ENCODE measurements around the gene GVQW3.
"Not testable (repeated sequence)": the region's sequence is repeated elsewhere in the genome, so short reads cannot be mapped to it uniquely, and the experiment has no call there.

The GVQW3 gene

DNA sequence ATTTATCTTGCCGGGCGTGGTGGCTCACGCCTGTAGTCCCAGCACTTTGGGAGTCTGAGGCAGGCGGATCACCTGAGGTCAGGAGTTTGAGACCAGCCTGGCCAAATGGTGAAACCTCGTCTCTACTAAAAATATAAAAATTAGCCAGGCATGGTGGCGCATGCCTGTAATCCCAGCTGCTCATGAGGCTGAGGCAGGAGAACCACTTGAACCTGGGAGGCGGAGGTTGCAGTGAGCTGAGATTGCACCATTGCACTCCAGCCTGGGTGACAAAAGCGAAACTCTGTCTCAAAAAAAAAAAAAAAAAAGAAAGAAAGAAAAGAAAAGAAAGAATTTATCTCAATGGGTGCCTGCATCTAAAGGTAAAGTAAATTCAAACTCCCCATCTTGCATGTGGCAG lies 20.4 kb downstream of the GVQW3 start:
- TF ChIP-seq, protein P1, sequence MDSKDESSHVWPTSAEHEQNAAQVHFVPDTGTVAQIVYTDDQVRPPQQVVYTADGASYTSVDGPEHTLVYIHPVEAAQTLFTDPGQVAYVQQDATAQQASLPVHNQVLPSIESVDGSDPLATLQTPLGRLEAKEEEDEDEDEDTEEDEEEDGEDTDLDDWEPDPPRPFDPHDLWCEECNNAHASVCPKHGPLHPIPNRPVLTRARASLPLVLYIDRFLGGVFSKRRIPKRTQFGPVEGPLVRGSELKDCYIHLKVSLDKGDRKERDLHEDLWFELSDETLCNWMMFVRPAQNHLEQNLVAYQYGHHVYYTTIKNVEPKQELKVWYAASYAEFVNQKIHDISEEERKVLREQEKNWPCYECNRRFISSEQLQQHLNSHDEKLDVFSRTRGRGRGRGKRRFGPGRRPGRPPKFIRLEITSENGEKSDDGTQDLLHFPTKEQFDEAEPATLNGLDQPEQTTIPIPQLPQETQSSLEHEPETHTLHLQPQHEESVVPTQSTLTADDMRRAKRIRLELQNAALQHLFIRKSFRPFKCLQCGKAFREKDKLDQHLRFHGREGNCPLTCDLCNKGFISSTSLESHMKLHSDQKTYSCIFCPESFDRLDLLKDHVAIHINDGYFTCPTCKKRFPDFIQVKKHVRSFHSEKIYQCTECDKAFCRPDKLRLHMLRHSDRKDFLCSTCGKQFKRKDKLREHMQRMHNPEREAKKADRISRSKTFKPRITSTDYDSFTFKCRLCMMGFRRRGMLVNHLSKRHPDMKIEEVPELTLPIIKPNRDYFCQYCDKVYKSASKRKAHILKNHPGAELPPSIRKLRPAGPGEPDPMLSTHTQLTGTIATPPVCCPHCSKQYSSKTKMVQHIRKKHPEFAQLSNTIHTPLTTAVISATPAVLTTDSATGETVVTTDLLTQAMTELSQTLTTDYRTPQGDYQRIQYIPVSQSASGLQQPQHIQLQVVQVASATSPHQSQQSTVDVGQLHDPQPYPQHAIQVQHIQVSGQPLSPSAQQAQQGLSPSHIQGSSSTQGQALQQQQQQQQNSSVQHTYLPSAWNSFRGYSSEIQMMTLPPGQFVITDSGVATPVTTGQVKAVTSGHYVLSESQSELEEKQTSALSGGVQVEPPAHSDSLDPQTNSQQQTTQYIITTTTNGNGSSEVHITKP (tag by site-specific recombination; IDR thresholded peaks at IDR 0.05): peak; percentile 82
- H3K4me1 ChIP-seq (ENCODE audit: control insufficient read depth, insufficient read depth, low read length); POLR2A ChIA-PET; H3K27ac ChIP-seq (ENCODE audit: extremely low read depth, low read depth, low read length); H3K9me3 ChIP-seq (ENCODE audit: control insufficient read depth, insufficient read depth, low read depth, low read length); H3K36me3 ChIP-seq (ENCODE audit: control insufficient read depth in 2 of 2, insufficient read depth in 1 of 2, low read length in 2 of 2); H3K4me3 ChIP-seq (ENCODE audit: low read depth, low read length): not testable (repeated sequence)
- CTCF ChIA-PET: interaction anchor here (0.8 kb wide), 1 partner anchor 14 kb away, joined by 4 read pairs; no protein-coding TSS in a partner anchor

DNA sequence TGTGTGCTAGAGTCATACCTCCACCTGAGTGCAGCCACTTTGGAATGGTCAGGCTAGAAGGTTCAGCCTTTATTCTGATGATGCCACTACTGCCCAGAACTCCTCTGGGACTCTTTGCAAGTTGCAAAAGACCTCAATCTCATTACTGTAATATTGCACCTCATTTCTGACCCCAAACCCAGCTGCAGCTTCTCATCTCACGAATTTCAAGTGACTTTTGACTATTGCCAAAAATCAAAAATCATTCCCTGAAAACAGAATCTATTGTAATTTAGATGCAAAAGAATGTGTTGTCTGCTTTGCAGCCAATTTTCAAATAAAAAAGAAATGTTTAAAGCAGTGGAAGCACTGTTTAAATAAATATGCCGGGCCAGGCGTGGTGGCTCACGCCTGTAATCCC lies 25.2 kb downstream of the GVQW3 start:
- POLR2A ChIA-PET: no interaction called here
- Histone ChIP-seq H3K27ac (ENCODE audit: extremely low read depth, low read depth, low read length) (no peak overlapping the region), H3K9me3 (ENCODE audit: control insufficient read depth, insufficient read depth, low read depth, low read length) (no peaks in the 10 kb centered on the region), H3K36me3 (ENCODE audit: control insufficient read depth in 2 of 2, insufficient read depth in 1 of 2, low read length in 2 of 2) (no peaks in the 10 kb centered on the region), H3K4me1 (ENCODE audit: control insufficient read depth, insufficient read depth, low read length) (no peaks in the 10 kb centered on the region), H3K4me3 (ENCODE audit: low read depth, low read length) (no peak overlapping the region)
- CTCF ChIA-PET: no interaction called here
- TF ChIP-seq, protein P2, sequence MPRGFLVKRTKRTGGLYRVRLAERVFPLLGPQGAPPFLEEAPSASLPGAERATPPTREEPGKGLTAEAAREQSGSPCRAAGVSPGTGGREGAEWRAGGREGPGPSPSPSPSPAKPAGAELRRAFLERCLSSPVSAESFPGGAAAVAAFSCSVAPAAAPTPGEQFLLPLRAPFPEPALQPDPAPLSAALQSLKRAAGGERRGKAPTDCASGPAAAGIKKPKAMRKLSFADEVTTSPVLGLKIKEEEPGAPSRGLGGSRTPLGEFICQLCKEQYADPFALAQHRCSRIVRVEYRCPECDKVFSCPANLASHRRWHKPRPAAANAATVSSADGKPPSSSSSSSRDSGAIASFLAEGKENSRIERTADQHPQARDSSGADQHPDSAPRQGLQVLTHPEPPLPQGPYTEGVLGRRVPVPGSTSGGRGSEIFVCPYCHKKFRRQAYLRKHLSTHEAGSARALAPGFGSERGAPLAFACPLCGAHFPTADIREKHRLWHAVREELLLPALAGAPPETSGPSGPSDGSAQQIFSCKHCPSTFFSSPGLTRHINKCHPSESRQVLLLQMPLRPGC (tag by site-specific recombination; IDR thresholded peaks at IDR 0.05): no peak
- TF ChIP-seq, protein P3, sequence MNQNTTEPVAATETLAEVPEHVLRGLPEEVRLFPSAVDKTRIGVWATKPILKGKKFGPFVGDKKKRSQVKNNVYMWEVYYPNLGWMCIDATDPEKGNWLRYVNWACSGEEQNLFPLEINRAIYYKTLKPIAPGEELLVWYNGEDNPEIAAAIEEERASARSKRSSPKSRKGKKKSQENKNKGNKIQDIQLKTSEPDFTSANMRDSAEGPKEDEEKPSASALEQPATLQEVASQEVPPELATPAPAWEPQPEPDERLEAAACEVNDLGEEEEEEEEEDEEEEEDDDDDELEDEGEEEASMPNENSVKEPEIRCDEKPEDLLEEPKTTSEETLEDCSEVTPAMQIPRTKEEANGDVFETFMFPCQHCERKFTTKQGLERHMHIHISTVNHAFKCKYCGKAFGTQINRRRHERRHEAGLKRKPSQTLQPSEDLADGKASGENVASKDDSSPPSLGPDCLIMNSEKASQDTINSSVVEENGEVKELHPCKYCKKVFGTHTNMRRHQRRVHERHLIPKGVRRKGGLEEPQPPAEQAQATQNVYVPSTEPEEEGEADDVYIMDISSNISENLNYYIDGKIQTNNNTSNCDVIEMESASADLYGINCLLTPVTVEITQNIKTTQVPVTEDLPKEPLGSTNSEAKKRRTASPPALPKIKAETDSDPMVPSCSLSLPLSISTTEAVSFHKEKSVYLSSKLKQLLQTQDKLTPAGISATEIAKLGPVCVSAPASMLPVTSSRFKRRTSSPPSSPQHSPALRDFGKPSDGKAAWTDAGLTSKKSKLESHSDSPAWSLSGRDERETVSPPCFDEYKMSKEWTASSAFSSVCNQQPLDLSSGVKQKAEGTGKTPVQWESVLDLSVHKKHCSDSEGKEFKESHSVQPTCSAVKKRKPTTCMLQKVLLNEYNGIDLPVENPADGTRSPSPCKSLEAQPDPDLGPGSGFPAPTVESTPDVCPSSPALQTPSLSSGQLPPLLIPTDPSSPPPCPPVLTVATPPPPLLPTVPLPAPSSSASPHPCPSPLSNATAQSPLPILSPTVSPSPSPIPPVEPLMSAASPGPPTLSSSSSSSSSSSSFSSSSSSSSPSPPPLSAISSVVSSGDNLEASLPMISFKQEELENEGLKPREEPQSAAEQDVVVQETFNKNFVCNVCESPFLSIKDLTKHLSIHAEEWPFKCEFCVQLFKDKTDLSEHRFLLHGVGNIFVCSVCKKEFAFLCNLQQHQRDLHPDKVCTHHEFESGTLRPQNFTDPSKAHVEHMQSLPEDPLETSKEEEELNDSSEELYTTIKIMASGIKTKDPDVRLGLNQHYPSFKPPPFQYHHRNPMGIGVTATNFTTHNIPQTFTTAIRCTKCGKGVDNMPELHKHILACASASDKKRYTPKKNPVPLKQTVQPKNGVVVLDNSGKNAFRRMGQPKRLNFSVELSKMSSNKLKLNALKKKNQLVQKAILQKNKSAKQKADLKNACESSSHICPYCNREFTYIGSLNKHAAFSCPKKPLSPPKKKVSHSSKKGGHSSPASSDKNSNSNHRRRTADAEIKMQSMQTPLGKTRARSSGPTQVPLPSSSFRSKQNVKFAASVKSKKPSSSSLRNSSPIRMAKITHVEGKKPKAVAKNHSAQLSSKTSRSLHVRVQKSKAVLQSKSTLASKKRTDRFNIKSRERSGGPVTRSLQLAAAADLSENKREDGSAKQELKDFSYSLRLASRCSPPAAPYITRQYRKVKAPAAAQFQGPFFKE (tag by site-specific recombination; IDR thresholded peaks at IDR 0.05; ENCODE audit: borderline replicate concordance): no peak
- no peak for TF ChIP-seq ZNF544 (tag by site-specific recombination; IDR thresholded peaks at IDR 0.05)
- no peak for TF ChIP-seq ZNF121 (tag by site-specific recombination; IDR thresholded peaks at IDR 0.05)
- no peak for TF ChIP-seq PRDM1 (tag by site-specific recombination; IDR thresholded peaks at IDR 0.05)
- TF ChIP-seq, protein P4, sequence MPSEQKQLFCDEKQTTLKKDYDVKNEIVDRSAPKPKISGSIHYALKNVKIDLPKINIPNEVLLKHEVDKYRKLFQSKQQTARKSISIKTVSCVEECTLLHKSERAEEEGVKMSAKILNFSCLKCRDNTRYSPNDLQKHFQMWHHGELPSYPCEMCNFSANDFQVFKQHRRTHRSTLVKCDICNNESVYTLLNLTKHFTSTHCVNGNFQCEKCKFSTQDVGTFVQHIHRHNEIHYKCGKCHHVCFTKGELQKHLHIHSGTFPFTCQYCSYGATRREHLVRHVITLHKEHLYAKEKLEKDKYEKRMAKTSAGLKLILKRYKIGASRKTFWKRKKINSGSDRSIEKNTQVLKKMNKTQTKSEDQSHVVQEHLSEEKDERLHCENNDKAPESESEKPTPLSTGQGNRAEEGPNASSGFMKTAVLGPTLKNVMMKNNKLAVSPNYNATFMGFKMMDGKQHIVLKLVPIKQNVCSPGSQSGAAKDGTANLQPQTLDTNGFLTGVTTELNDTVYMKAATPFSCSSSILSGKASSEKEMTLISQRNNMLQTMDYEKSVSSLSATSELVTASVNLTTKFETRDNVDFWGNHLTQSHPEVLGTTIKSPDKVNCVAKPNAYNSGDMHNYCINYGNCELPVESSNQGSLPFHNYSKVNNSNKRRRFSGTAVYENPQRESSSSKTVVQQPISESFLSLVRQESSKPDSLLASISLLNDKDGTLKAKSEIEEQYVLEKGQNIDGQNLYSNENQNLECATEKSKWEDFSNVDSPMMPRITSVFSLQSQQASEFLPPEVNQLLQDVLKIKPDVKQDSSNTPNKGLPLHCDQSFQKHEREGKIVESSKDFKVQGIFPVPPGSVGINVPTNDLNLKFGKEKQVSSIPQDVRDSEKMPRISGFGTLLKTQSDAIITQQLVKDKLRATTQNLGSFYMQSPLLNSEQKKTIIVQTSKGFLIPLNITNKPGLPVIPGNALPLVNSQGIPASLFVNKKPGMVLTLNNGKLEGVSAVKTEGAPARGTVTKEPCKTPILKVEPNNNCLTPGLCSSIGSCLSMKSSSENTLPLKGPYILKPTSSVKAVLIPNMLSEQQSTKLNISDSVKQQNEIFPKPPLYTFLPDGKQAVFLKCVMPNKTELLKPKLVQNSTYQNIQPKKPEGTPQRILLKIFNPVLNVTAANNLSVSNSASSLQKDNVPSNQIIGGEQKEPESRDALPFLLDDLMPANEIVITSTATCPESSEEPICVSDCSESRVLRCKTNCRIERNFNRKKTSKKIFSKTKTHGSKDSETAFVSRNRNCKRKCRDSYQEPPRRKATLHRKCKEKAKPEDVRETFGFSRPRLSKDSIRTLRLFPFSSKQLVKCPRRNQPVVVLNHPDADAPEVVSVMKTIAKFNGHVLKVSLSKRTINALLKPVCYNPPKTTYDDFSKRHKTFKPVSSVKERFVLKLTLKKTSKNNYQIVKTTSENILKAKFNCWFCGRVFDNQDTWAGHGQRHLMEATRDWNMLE (tag by site-specific recombination; conservative IDR thresholded peaks at IDR 0.05; ENCODE audit: low read depth): no peak
- TF ChIP-seq MEIS1 (CRISPR knock-in tag; IDR thresholded peaks at IDR 0.05; ENCODE audit: borderline replicate concordance): no peak
- no peak for TF ChIP-seq REPIN1 (tag by site-specific recombination; IDR thresholded peaks at IDR 0.05; ENCODE audit: low read depth)
- no peak for TF ChIP-seq HOXA7 (CRISPR knock-in tag; IDR thresholded peaks at IDR 0.05; ENCODE audit: borderline replicate concordance)
- TF ChIP-seq ZNF777 (tag by site-specific recombination; IDR thresholded peaks at IDR 0.05; ENCODE audit: borderline replicate concordance): no peak
- no peak for TF ChIP-seq ZBTB7A (tag by site-specific recombination; IDR thresholded peaks at IDR 0.05; ENCODE audit: low read depth)
- no peak for TF ChIP-seq ZNF585B (tag by site-specific recombination; IDR thresholded peaks at IDR 0.05)
- TF ChIP-seq ZNF837 (tag by site-specific recombination; IDR thresholded peaks at IDR 0.05): no peak
- no peak for TF ChIP-seq ZFP3 (tag by site-specific recombination; IDR thresholded peaks at IDR 0.05; ENCODE audit: low read depth)
- TF ChIP-seq KLF9 (tag by site-specific recombination; IDR thresholded peaks at IDR 0.05; ENCODE audit: low read depth): no peak
- TF ChIP-seq ZNF223 (tag by site-specific recombination; IDR thresholded peaks at IDR 0.05): no peak
- no peak for TF ChIP-seq ZNF350 (tag by site-specific recombination; IDR thresholded peaks at IDR 0.05)
